Panc1 (cell line): ENCODE data around the gene ZFAND6. TPM values are rescaled to one million over a fixed set of nuclear protein-coding genes. Genes with fewer than 3 reads are reported as not detected.

Experiments
- ATAC-seq: fragments of 200-7000 bp; cut with Tn5 transposase; 2 replicates; pipeline ENCODE4 v1.9.1; 2020; ENCODE audit warnings: mild to moderate bottlenecking, moderate library complexity
- BruUV-seq: library from RNA; stranded (reverse); fragments of 400-500 nt; replicated peaks from 2 replicates; lab custom pipeline; 2021; lab: Mats Ljungman, UMichigan
- CTCF ChIA-PET: fragments of 300-600 bp; sonication (Branson Sonifier 250); formaldehyde crosslinking; loops from one replicate; lab custom pipeline; 2022; ENCODE audit warnings: antibody characterized with exemption; lab: Charles Lee
- POLR2A ChIA-PET: fragments of 300-600 bp; sonication (Branson Sonifier 250); formaldehyde crosslinking; loops from one replicate; lab custom pipeline; 2022; ENCODE audit warnings: antibody characterized with exemption; lab: Charles Lee
- DNase-seq: peaks from one replicate; pipeline ENCODE4 v3.0.0-alpha.2; 2010; ENCODE audit warnings: low read depth, low spot score
- H3K27ac ChIP-seq: 2 replicates; pipeline ENCODE4 v1.5.1; 2011; ENCODE audit warnings: mild to moderate bottlenecking, low read length, inconsistent platforms
- H3K27me3 ChIP-seq: fragments of 200-500 bp; sonication (Bioruptor generic); 2 replicates; pipeline ENCODE4 v1.6.0; 2014; ENCODE audit warnings: low read length, inconsistent platforms; ENCODE audit not compliant: control insufficient read depth, insufficient read depth
- H3K36me3 ChIP-seq: fragments of 200-500 bp; sonication (Bioruptor generic); 2 replicates; pipeline ENCODE4 v1.5.1; 2014; ENCODE audit warnings: inconsistent platforms, mild to moderate bottlenecking, low read length, moderate library complexity; ENCODE audit not compliant: control insufficient read depth, insufficient read depth
- H3K4me1 ChIP-seq: 2 replicates; pipeline ENCODE4 v1.5.1; 2011; ENCODE audit warnings: inconsistent platforms, mild to moderate bottlenecking, low read length, moderate library complexity; ENCODE audit not compliant: control insufficient read depth, insufficient read depth
- H3K4me3 ChIP-seq, 2 experiments: 2 replicates each; pipeline ENCODE4 v1.5.1; 2011 to 2012; ENCODE audit warnings: low read depth in 2 of 2, low read length in 2 of 2, mild to moderate bottlenecking in 2 of 2, inconsistent platforms in 1 of 2, moderate library complexity in 1 of 2
- H3K9me3 ChIP-seq: fragments of 200-500 bp; sonication (Bioruptor generic); 2 replicates; pipeline ENCODE4 v1.5.1; 2014; ENCODE audit warnings: low read depth, mild to moderate bottlenecking, inconsistent platforms, low read length, moderate library complexity; ENCODE audit not compliant: control insufficient read depth, insufficient read depth
- POLR2AphosphoS5 ChIP-seq: IDR thresholded peaks from 2 replicates; pipeline ENCODE4 v1.6.1; 2012; ENCODE audit warnings: mild to moderate bottlenecking, low read depth, low read length, moderate library complexity
- REST ChIP-seq, 2 experiments: IDR thresholded peaks; 2 replicates each; pipeline ENCODE4 v1.6.1; 2011 to 2012; ENCODE audit warnings: low read depth in 2 of 2, control low read depth in 1 of 2, low read length in 1 of 2, mild to moderate bottlenecking in 1 of 2, moderate library complexity in 1 of 2; ENCODE audit not compliant: insufficient read depth in 1 of 2
- SIN3A ChIP-seq: IDR thresholded peaks from 2 replicates; pipeline ENCODE4 v1.6.1; 2012; ENCODE audit warnings: low read depth, mild to moderate bottlenecking, low read length, moderate library complexity, borderline replicate concordance; ENCODE audit not compliant: insufficient read depth
- TCF7L2 ChIP-seq: IDR thresholded peaks from 2 replicates; pipeline ENCODE4 v1.6.1; 2011; ENCODE audit warnings: mild to moderate bottlenecking, low read depth, low read length, inconsistent platforms
- in situ Hi-C: cut with HindIII; loops from 2 replicates; pipeline ENCODE4 v1.10.0; 2016; ENCODE audit warnings: low sequenced_read_pairs, low pct_unique_long_range_greater_than_20kb
- intact Hi-C: fragments of 100-400 bp; cut with micrococcal nuclease; formaldehyde crosslinking; loops from one replicate; pipeline ENCODE4 v1.10.0; 2022; ENCODE audit not compliant: unreplicated experiment
- total RNA-seq: library from RNA; stranded (reverse); gene quantifications from one replicate; pipeline ENCODE4 v1.2.1, GENCODE V29; 2021; ENCODE audit not compliant: unreplicated experiment
- TF ChIP-seq, protein P1 (sequence below): fragments of 450-650 bp; IDR thresholded peaks from 2 replicates; pipeline ENCODE4 v1.5.1; 2017; ENCODE audit warnings: mild to moderate bottlenecking

The ZFAND6 gene
- total RNA-seq, 1 experiment from 2014 or later: 73.0 TPM

DNA sequence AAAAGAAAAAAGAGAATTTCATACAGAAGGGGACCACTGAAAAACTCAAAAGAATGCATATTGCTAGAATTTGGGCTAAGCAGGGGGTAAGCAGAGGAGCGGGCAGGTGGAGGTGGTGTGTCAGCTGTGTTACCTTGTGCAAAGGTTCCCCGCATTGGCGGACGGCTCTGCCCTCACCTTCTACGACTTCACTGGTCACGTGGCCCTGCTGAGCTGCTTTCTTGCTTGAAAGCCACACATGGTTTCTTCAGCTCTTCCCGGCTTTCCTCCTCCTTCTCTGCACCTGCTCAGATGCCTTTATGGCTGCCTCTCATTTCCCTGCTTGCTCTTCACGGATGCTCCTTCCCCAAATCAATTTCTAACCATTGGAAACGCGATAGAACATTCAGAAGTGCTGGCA is 123.8 kb downstream of the ZFAND6 start:
- H3K27me3 ChIP-seq: no peaks in the 10 kb centered on the region
- POLR2A ChIA-PET: no interaction called here
- no peak for DNase-seq
- in situ Hi-C loops (no loop called here), intact Hi-C loops (no loop called here)
- no peaks in the 10 kb centered on the region for H3K9me3 ChIP-seq
- no peak overlapping the region for H3K4me3 ChIP-seq
- no peak for TF ChIP-seq POLR2AphosphoS5
- no peak for TF ChIP-seq SIN3A
- TF ChIP-seq REST (IDR thresholded peaks at IDR 0.05; ENCODE audit: insufficient read depth in 1 of 2, low read depth in 2 of 2, low read length in 1 of 2): no peak
- TF ChIP-seq TCF7L2: no peak
- TF ChIP-seq, protein P1, sequence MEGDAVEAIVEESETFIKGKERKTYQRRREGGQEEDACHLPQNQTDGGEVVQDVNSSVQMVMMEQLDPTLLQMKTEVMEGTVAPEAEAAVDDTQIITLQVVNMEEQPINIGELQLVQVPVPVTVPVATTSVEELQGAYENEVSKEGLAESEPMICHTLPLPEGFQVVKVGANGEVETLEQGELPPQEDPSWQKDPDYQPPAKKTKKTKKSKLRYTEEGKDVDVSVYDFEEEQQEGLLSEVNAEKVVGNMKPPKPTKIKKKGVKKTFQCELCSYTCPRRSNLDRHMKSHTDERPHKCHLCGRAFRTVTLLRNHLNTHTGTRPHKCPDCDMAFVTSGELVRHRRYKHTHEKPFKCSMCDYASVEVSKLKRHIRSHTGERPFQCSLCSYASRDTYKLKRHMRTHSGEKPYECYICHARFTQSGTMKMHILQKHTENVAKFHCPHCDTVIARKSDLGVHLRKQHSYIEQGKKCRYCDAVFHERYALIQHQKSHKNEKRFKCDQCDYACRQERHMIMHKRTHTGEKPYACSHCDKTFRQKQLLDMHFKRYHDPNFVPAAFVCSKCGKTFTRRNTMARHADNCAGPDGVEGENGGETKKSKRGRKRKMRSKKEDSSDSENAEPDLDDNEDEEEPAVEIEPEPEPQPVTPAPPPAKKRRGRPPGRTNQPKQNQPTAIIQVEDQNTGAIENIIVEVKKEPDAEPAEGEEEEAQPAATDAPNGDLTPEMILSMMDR: no peak
- ATAC-seq: no peak
- CTCF ChIA-PET: no interaction called here
- H3K27ac ChIP-seq: no peak overlapping the region
- H3K4me1 ChIP-seq: peaks cover 10% of the 10 kb centered on the region
- no TSS peak for BruUV-seq
- H3K36me3 ChIP-seq: peaks cover 2% of the 10 kb centered on the region

- intact Hi-C loops: no loop called here
- BruUV-seq: no TSS peak
- peaks cover 8% of the 10 kb centered on the region for H3K4me1 ChIP-seq
- no peak for TF ChIP-seq SIN3A
- no peak for TF ChIP-seq TCF7L2
- TF ChIP-seq POLR2AphosphoS5: no peak
- TF ChIP-seq REST (IDR thresholded peaks at IDR 0.05; ENCODE audit: insufficient read depth in 1 of 2, low read depth in 2 of 2, low read length in 1 of 2): no peak
- TF ChIP-seq, protein P1: no peak; the same call in 1 of the 2 replicates
- no peaks in the 10 kb centered on the region for H3K27me3 ChIP-seq
- no peak for DNase-seq
- H3K9me3 ChIP-seq: no peaks in the 10 kb centered on the region
- peaks cover 2% of the 10 kb centered on the region for H3K36me3 ChIP-seq
- ChIA-PET POLR2A (no interaction called here), CTCF (no interaction called here)
- no peak for ATAC-seq
- H3K4me3 ChIP-seq: no peak overlapping the region
- H3K27ac ChIP-seq: no peak overlapping the region
- in situ Hi-C loops: no loop called here
These were observed 124.4 kb downstream of the ZFAND6 start for GRCh38 chr15:80183886-80184285.
